Stimulated activated CD8-positive, alpha-beta memory T cell treated with anti-CD3 and anti-CD28 coated beads, Interleukin-12 subunit alpha, Interleukin-12 subunit beta, amount 100 ng/mL, for 24 hours (primary cell): ENCODE data around the gene PLEKHM1.
"Not testable (repeated sequence)": the region's sequence is repeated elsewhere in the genome, so short reads cannot be mapped to it uniquely, and the experiment has no call there.

ENCODE experiments used
- DNase-seq: peaks from one replicate; pipeline ENCODE4 v3.0.0-alpha.2; 2020; ENCODE audit errors: extremely low read depth

Gene PLEKHM1

DNA sequence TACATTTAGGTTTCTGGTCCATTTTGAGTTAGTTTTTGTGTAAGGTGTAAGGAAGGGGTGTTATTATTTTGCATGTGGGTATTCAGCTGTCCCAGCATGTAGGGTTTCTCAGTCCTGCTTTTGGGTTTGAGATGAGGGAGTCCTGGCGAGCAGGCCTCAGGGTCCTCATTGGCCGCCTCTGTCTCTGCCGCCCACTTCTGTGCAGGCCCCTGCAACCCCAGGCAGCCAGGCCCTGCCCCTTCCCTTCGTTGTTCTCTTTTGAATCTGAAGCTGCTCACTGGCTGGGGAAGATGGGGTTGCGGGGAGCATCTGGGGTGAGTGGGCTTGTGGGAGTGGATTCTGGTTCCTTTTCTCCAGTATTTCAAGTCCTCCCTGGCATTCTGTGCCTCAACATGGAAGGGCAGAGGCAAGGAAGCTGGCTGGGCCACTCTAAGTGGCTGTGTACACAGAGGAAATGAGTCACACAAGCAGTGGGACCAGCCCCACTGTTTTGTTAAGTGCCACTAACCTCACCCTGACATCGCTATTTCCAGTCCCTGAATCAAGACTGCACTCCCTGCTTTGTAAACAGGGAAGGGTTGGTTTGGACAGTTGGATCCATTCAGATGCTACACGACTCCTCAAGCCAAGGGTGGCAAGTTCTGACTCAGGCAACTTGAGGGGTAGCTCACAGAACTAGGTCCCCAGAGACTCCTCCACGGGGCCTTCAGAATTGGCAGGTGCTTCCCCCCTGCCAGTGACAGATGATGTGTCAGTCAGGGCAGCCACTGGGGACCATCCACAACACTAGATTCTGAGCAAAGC is 28.8 kb downstream of the PLEKHM1 start:
- DNase-seq = not testable (repeated sequence)

DNA sequence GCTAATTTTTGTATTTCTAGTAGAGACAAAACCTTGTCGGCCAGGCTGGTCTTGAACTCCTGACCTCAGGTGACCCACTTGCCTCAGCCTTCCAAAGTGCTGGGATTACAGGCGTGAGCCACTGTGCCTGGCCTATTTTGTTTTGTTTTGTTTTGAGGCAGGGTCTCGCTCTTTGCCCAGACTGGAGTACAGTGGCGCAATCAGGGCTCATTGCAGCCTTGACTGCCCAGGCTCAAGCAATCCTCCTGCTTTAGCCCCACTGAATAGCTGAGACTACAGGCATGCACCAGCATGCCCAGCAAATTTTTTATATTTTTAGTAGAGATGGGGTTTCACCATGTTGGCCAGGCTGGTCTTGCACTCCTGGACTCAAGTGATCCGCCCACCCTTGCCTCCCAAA is 30.1 kb downstream of the PLEKHM1 start:
- DNase-seq = not testable (repeated sequence)

- DNase-seq = not testable (repeated sequence)
Measured at GRCh38 chr17:45454341-45454740, 36.2 kb downstream of the PLEKHM1 start.

DNA sequence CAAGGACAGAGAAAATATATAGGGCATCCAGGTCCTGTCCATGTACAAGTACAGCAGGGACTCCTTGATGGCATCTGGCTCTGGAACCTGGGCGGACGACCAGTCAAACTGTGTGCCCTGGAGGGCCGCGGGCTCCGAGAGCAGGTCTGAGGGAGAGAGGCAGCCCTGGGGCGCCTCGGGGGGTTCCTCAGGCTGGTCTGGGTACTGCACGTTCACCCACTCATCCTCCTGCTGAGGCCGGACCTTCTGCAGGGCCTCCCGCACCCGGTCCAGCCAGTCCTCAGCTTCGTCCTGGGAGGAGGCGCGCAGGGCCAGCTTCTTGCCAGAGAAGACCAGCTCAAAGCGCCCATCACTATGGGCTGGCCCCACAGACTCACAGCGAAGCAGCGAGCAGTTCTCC is 36.8 kb downstream of the PLEKHM1 start:
- DNase-seq = not testable (repeated sequence)

DNA sequence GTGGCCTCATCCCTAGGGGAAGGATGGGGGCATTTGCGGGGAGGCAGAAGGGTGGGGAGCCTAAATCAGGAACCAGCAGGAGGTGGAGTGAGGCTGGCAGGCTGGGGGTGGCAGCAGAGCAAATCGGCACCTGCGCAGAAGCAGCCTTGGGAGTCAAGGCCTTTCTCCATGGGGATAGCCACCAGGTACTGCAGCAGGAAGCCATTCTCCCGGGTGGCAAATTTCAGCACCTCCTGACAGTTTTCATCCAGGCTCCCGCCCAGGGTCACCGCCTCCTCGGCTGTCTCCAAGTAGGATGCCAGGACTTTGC is 37.3 kb downstream of the PLEKHM1 start:
- DNase-seq = not testable (repeated sequence)

- DNase-seq = not testable (repeated sequence)
Measured at GRCh38 chr17:45452329-45453224, 37.9 kb downstream of the PLEKHM1 start.

DNA sequence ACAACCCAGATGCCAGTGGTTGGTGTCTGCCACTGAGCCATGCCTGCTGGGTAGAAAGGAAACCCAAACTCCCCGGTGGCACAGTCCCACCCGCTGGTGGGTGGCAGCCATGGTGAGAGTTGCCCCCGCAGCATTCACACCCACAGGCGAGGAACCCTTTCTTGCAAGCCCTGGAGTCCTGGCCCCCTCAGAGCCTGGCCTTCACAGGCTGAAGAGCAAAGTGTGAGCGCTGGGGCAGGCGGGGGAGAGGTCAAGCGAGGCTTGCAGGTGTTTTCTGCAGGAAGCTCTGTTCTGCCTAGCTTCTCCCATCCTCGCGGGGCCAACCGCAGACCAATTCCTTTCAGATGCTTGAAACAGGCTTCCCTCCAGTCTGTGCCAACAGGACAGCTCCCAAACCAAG is 38.9 kb downstream of the PLEKHM1 start:
- not testable (repeated sequence) for DNase-seq

- no peak for DNase-seq
Measured at GRCh38 chr17:45451131-45451530, 39.4 kb downstream of the PLEKHM1 start.

- not testable (repeated sequence) for DNase-seq
Measured at GRCh38 chr17:45449708-45450329, 40.7 kb downstream of the PLEKHM1 start.

DNA sequence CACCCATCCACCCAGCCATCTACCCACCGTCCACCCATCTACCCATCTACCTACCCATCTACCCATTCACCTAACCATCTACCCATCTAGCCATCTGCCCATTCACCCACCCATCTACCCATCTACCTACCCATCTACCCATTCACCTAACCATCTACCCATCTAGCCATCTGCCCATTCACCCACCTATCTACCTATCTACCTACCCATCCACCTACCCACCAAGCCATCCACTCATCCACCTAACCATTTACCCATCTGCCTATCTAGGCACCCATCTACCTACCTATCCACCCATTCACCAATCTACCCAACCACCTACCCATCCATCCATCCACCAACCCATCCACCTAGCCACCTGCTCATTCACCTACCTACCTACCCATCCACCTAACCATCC is 41.3 kb downstream of the PLEKHM1 start:
- DNase-seq = not testable (repeated sequence)

- not testable (repeated sequence) for DNase-seq
Measured at GRCh38 chr17:45448483-45448882, 42.0 kb downstream of the PLEKHM1 start.

DNA sequence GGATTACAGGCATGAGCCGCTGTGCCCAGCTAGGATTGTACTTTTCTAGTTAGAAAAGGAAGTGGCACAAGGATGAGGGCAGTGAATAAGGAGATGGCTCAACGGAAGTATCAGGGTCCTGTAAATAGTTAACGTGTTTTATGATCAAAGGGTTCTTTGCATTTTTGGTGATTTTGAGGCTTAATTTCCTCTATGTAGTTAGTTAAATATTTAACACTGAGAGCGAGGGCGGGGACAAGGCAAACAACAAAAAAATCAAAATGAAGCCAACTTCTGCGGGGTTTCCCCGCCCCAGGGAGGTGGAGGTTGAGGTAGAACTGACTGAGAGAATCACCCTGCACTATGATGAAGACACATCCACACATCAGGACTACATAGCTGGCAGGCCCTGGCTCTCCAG is 42.5 kb downstream of the PLEKHM1 start:
- not testable (repeated sequence) for DNase-seq

DNA sequence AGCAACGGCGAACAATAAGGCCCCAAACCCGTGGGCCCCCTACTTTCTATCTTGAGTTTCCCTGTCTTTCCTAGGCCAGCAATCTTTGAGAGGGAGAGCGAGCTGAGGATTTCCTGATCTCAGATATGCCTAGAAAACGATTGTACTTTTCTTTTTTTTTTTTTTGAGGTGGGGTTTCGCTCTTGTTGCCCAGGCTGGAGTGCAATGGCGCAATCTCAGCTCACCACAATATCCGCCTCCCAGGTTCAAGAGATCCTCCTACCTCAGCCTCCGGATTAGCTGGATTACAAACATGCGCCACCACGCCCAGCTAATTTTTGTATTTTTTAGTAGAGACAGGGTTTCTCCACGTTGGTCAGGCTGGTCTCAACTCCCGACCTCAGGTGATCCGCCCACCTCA is 42.9 kb downstream of the PLEKHM1 start:
- DNase-seq = not testable (repeated sequence)

- DNase-seq = not testable (repeated sequence)
Measured at GRCh38 chr17:45446872-45447625, 43.5 kb downstream of the PLEKHM1 start.

- not testable (repeated sequence) for DNase-seq
Measured at GRCh38 chr17:45445901-45446743, 44.4 kb downstream of the PLEKHM1 start.

GRCh38 chr17:45444856-45445820 is 45.4 kb downstream of the PLEKHM1 start:
- not testable (repeated sequence) for DNase-seq

DNA sequence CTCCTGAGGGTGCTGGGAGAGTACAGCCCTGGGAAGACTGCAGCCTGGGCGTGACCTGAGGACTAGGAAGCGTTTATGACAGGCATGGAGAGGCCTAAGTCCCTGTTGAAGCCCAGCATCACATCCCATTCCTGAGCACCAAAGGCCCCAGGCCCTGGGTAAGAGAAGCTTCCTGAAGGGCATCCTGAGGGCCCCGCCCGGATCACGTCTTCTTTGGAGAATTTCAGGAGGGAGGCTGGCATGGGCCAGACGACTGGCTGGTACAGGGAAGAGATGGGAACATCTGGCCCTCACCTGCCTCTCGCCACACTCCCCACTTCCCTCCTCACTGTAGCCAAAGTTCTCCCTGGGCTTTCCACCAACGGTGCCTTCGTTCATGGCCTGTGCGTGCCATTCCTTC is 46.2 kb downstream of the PLEKHM1 start:
- not testable (repeated sequence) for DNase-seq

- not testable (repeated sequence) for DNase-seq
Measured at GRCh38 chr17:45443371-45444260, 46.9 kb downstream of the PLEKHM1 start.
